T-helper 2 cell treated with Interferon-gamma antibody and Interleukin-4, amounts not matched to agents 5 μg/mL and 100 μg/mL, for 36 hours (primary cell): ENCODE measurements around the gene OR52I1.

ENCODE experiments used
- DNase-seq: peaks from one replicate; pipeline ENCODE4 v3.0.0; 2021; ENCODE audit warnings: low spot score
- H3K27ac Mint-ChIP-seq: one replicate; pipeline ENCODE4 v1.8.0; 2021; ENCODE audit warnings: mild to moderate bottlenecking, mixed read lengths
- H3K27me3 Mint-ChIP-seq: one replicate; pipeline ENCODE4 v1.8.0; 2021; ENCODE audit warnings: low read depth, mixed read lengths
- H3K36me3 Mint-ChIP-seq: one replicate; pipeline ENCODE4 v1.8.0; 2021; ENCODE audit warnings: low read depth, mixed read lengths
- H3K4me1 Mint-ChIP-seq: one replicate; pipeline ENCODE4 v1.8.0; 2021; ENCODE audit warnings: low read depth, mixed read lengths
- H3K4me3 Mint-ChIP-seq: one replicate; pipeline ENCODE4 v1.8.0; 2022; ENCODE audit warnings: mild to moderate bottlenecking, moderate library complexity, mixed read lengths
- H3K9me3 Mint-ChIP-seq: one replicate; pipeline ENCODE4 v1.8.0; 2021; ENCODE audit warnings: mixed read lengths

Gene OR52I1

DNA sequence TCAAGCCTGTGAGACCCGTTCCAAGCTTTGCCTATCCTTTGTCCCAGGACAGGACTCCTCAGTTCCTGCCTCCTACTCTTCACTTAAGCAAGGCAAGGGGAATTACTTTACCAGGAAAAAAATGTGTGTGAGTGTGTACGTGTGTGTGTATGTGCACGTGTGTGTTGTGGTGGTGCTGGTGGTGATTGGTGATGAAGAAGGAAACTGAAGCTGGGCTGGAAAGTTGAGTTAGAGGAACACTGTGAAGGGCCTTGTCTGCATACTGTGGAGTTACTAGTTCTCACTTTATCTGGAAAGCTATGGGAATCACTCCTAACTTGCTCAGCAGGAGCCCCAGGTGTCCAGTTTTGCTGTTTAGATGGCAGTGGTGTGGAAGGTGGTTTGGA is 43.8 kb downstream of the OR52I1 start:
- Mint-ChIP-seq H3K27me3 (peaks cover 1% of the 10 kb centered on the region), H3K36me3 (no peaks in the 10 kb centered on the region), H3K9me3 (no peaks in the 10 kb centered on the region), H3K4me3 (no peak overlapping the region), H3K4me1 (no peaks in the 10 kb centered on the region), H3K27ac (no peak overlapping the region)
- DNase-seq, result no peak

DNA sequence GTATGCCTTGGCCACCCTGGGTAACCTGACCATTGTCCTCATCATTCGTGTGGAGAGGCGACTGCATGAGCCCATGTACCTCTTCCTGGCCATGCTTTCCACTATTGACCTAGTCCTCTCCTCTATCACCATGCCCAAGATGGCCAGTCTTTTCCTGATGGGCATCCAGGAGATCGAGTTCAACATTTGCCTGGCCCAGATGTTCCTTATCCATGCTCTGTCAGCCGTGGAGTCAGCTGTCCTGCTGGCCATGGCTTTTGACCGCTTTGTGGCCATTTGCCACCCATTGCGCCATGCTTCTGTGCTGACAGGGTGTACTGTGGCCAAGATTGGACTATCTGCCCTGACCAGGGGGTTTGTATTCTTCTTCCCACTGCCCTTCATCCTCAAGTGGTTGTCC is 46.1 kb downstream of the OR52I1 start:
- Mint-ChIP-seq H3K27me3 (no peaks in the 10 kb centered on the region), H3K36me3 (no peaks in the 10 kb centered on the region)
- no peak for DNase-seq

DNA sequence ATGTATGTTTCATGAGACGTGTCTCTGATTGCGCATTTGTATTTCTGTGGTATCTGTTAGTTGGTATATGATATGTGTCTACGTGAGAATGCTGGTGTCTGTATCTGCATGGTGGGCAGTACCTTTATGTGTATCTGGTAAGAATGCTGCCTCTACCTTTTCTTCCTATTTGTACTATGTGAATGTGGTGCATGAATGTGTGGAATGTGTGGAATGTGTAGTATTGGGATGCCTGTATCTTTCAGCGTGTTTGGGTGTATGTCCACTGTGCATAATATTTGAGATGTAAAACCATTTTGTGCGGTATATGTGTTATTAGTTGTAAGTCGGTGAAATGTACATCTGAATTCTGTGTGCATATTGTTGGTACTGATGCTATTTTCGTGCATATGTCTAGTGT is 47.7 kb downstream of the OR52I1 start:
- Mint-ChIP-seq H3K27ac (no peak overlapping the region), H3K9me3 (no peaks in the 10 kb centered on the region), H3K4me3 (no peak overlapping the region), H3K27me3 (no peaks in the 10 kb centered on the region), H3K36me3 (no peaks in the 10 kb centered on the region), H3K4me1 (no peaks in the 10 kb centered on the region)
- DNase-seq, result no peak

More for the DNA sequence above, 46.1 kb downstream of the OR52I1 start:
- Mint-ChIP-seq H3K4me1 (no peaks in the 10 kb centered on the region), H3K27ac (no peak overlapping the region), H3K4me3 (no peak overlapping the region), H3K9me3 (no peaks in the 10 kb centered on the region)

DNA sequence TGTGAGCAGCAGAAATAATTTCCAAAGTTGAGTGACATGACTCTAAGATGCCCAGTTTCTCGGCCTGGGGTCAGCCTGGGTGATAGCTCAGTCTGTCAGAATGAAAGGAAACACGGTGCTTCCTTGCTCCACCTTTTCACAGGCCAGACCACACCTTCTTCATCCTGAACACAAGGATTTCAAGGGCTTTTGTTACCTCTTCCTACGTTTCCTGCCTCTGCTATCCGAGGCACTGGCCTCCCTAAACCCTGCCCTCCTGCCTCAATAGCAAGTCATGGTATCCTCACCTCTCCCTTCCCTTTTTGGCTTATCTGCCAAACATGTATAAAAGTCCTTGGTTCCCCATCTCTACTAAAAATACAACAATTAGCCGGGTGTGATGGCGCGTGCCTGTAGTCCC is 48.2 kb downstream of the OR52I1 start:
- Mint-ChIP-seq H3K4me3 (no peak overlapping the region), H3K27me3 (no peaks in the 10 kb centered on the region), H3K36me3 (no peaks in the 10 kb centered on the region), H3K9me3 (no peaks in the 10 kb centered on the region), H3K4me1 (no peaks in the 10 kb centered on the region), H3K27ac (no peak overlapping the region)
- DNase-seq, result no peak

DNA sequence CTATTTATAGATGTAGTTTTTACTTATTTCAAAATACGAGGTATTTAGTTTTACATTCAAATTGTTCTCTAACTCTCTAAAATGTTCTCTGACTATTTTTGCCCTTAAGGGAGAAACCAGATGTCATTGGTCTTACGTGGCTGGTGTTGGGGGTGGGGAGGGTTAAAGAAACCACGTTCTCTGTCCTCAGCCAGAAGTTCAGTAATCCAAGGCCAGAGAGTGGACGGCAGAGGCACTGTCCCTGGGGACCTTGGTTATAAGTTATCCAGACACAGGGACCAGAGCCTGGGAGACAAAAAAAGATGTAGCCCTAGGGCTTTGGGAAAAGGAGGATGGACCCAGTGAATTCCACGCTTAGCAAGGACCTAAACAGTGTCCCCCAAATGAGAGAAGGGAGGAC is 49.2 kb downstream of the OR52I1 start:
- H3K36me3 Mint-ChIP-seq, result no peaks in the 10 kb centered on the region
- no peak for DNase-seq
- H3K27me3 Mint-ChIP-seq, result no peaks in the 10 kb centered on the region
- no peaks in the 10 kb centered on the region for H3K9me3 Mint-ChIP-seq
- no peak overlapping the region for H3K27ac Mint-ChIP-seq
- no peaks in the 10 kb centered on the region for H3K4me1 Mint-ChIP-seq
- H3K4me3 Mint-ChIP-seq, result no peak overlapping the region

DNA sequence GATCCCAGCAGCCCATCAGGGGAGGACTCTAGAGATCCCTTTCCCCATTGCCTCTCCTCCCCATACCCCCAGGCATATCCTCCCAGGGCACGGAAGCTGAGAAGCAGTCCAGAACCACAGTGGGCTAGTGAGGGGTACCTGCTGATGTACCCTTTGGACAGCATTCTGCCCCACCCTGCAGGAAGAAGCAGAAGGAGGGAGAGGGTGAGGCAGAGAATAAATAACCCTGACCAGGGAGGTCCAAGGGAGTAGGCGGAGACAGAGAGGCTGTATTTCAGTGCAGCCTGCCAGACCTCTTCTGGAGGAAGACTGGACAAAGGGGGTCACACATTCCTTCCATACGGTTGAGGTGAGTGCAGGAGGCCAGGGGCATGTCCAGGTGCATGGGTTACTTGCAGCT is 49.8 kb downstream of the OR52I1 start, which contains the start of gene OR51E1:
Gene OR51E1, plus strand, starts transcription at position 301 of the 400 bp plus-strand sequence. CDS start 8,545 bp downstream, outside the sequence.
- Mint-ChIP-seq H3K36me3 (no peaks in the 10 kb centered on the region), H3K9me3 (no peaks in the 10 kb centered on the region), H3K4me3 (no peak within 1 kb of the TSS), H3K27me3 (no peaks in the 10 kb centered on the region), H3K27ac (no peak within 1 kb of the TSS), H3K4me1 (no peaks in the 10 kb centered on the region)
- no peak for DNase-seq

DNA sequence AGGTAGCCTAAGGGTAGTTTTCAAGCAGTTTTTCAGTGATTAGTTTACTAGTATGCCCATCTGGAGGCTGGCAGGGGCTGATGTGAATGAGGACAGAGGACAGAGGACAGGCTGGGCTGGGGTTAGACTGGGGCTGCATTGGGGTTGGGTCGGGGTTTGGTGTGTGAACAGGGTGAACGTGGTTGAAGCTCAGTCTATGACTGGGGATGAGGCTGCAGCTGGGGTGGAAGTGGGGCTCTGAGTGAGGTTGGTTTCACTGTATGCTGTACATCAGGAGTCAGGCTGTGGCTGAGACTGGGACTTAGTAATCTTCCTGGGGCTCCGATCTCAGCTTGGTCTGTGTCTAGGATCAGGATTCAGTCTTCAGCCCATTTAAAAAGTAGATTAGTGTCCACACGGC is 50.4 kb downstream of the OR52I1 start:
- Mint-ChIP-seq H3K4me3 (no peak overlapping the region), H3K27ac (no peak overlapping the region), H3K27me3 (no peaks in the 10 kb centered on the region), H3K9me3 (no peaks in the 10 kb centered on the region), H3K4me1 (no peaks in the 10 kb centered on the region), H3K36me3 (no peaks in the 10 kb centered on the region)
- DNase-seq, result no peak
